HEK293 (cell line): ENCODE data around the gene ABHD12.

ENCODE experiments used
- PBX3 ChIP-seq: sonication (generic); formaldehyde crosslinking; IDR thresholded peaks from 2 replicates; pipeline ENCODE4 v1.8.1; 2022; ENCODE audit warnings: mild to moderate bottlenecking, moderate library complexity, missing genetic modification reagents
- ZNF585B ChIP-seq: fragments of 450-650 bp; formaldehyde crosslinking; IDR thresholded peaks from 2 replicates; pipeline ENCODE4 v1.5.1; 2016; ENCODE audit warnings: missing biosample characterization, missing genetic modification characterization

GRCh38 chr20:25364879-25365699 lies 25.5 kb downstream of the ABHD12 start:
- TF ChIP-seq PBX3 (CRISPR knock-in tag): no peak
- no peak for TF ChIP-seq ZNF585B (tag by site-specific recombination)
